HCT116 (cell line): ENCODE results near the gene EGFL7. TPM values are rescaled to one million over a fixed set of nuclear protein-coding genes. Genes with fewer than 3 reads are reported as not detected.

Experiments used
- ATAC-seq: fragments of 200-7000 bp; cut with Tn5 transposase; 2 replicates; pipeline ENCODE4 v1.9.1; 2020; ENCODE audit warnings: mild to moderate bottlenecking, moderate library complexity
- BruUV-seq: library from RNA; stranded (reverse); fragments of 400-500 nt; replicated peaks from 2 replicates; lab custom pipeline; 2021; lab: Mats Ljungman, UMichigan
- CTCF ChIA-PET: fragments of 300-600 bp; sonication (Branson Sonifier 250); formaldehyde crosslinking; loops from one replicate; lab custom pipeline; 2021; ENCODE audit warnings: antibody characterized with exemption; lab: Charles Lee
- POLR2A ChIA-PET: fragments of 300-600, 350-600 bp; sonication (Branson Sonifier 250); formaldehyde crosslinking; loops from one replicate; lab custom pipeline; 2021; ENCODE audit warnings: antibody characterized with exemption; lab: Charles Lee
- RAD21 ChIA-PET, 2 experiments: fragments of 300-600 bp; sonication (Branson Sonifier 250); formaldehyde crosslinking; loops; one replicate each; lab custom pipeline; 2023; ENCODE audit warnings: low total read pairs in 2 of 2; ENCODE audit not compliant: uncharacterized antibody in 2 of 2, unreplicated experiment in 2 of 2, low non-redundant PET in 1 of 2; lab: Charles Lee
- DNase-seq: peaks from one replicate; pipeline ENCODE4 v3.0.0-alpha.2; 2010; ENCODE audit warnings: low read depth, low spot score
- H2AFZ ChIP-seq: fragments of 200-600 bp; shearing (Covaris generic), sonication (generic); 2 replicates; pipeline ENCODE4 v1.6.1; 2017; ENCODE audit warnings: low read depth, mixed run types, mixed read lengths, antibody characterized with exemption, low read length; ENCODE audit not compliant: poor library complexity, severe bottlenecking
- H3K27ac ChIP-seq: 2 replicates; pipeline ENCODE4 v1.5.1; 2012; ENCODE audit warnings: low read depth, low read length
- H3K27me3 ChIP-seq: fragments of 200-600 bp; sonication (generic); 2 replicates; pipeline ENCODE4 v1.6.1; 2016; ENCODE audit warnings: mixed run types, low read length, mixed read lengths; ENCODE audit not compliant: insufficient read depth
- H3K36me3 ChIP-seq, 2 experiments: fragments of 200-500 bp in 1 of 2; fragments of 200-600 bp in 1 of 2; sonication (Bioruptor generic) in 1 of 2; sonication (generic) in 1 of 2; 2 replicates each; pipeline versions ENCODE4 v1.5.1 to v1.6.1; 2014 to 2016; ENCODE audit warnings: low read length in 2 of 2, inconsistent platforms in 1 of 2, mixed read lengths in 1 of 2, mixed run types in 1 of 2; ENCODE audit not compliant: insufficient read depth in 2 of 2, control insufficient read depth in 1 of 2
- H3K4me1 ChIP-seq, 2 experiments: fragments of 200-600 bp in 1 of 2; sonication (generic) in 1 of 2; 2 replicates each; pipeline versions ENCODE4 v1.5.1 to v1.6.1; 2012 to 2017; ENCODE audit warnings: low read length in 2 of 2, inconsistent platforms in 1 of 2, mild to moderate bottlenecking in 1 of 2, mixed read lengths in 1 of 2, mixed run types in 1 of 2, moderate library complexity in 1 of 2; ENCODE audit not compliant: insufficient read depth in 2 of 2, control insufficient read depth in 1 of 2
- H3K4me2 ChIP-seq: fragments of 200-600 bp; sonication (generic); 2 replicates; pipeline ENCODE4 v1.6.1; 2017; ENCODE audit warnings: mixed run types, low read length, mixed read lengths
- H3K4me3 ChIP-seq, 2 experiments: fragments of 200-600 bp in 1 of 2; sonication (generic) in 1 of 2; replicated peaks in 1 of 2; 2 replicates each; pipeline ENCODE4 v1.5.1; 2011 to 2016; ENCODE audit warnings: low read length in 2 of 2, control low read depth in 1 of 2, low read depth in 1 of 2, mild to moderate bottlenecking in 1 of 2, mixed read lengths in 1 of 2, mixed run types in 1 of 2
- H3K79me2 ChIP-seq: fragments of 200-600 bp; sonication (generic); 2 replicates; pipeline ENCODE4 v1.6.1; 2017; ENCODE audit warnings: mild to moderate bottlenecking, mixed run types, low read length, moderate library complexity, mixed read lengths; ENCODE audit not compliant: insufficient read depth
- H3K9ac ChIP-seq: fragments of 200-600 bp; sonication (generic); 2 replicates; pipeline ENCODE4 v1.6.1; 2016; ENCODE audit warnings: low read length, mixed read lengths
- H3K9me2 ChIP-seq: fragments of 200-600 bp; sonication (generic), shearing (Covaris generic); 2 replicates; pipeline ENCODE4 v1.6.1; 2017; ENCODE audit warnings: mixed run types, mild to moderate bottlenecking, moderate library complexity; ENCODE audit not compliant: insufficient read depth
- H3K9me3 ChIP-seq, 2 experiments: fragments of 200-500 bp in 1 of 2; fragments of 200-600 bp in 1 of 2; sonication (Bioruptor generic) in 1 of 2; sonication (generic) in 1 of 2; 2 replicates each; pipeline ENCODE4 v1.6.1; 2014 to 2017; ENCODE audit warnings: low read length in 2 of 2, mixed read lengths in 2 of 2, inconsistent platforms in 1 of 2, low read depth in 1 of 2, mild to moderate bottlenecking in 1 of 2, mixed run types in 1 of 2, moderate library complexity in 1 of 2; ENCODE audit not compliant: control insufficient read depth in 1 of 2, insufficient read depth in 1 of 2
- H4K20me1 ChIP-seq: fragments of 200-600 bp; sonication (generic), shearing (Covaris generic); 2 replicates; pipeline ENCODE4 v1.6.1; 2017; ENCODE audit warnings: mixed run types, mild to moderate bottlenecking, moderate library complexity; ENCODE audit not compliant: insufficient read depth
- REST ChIP-seq: IDR thresholded peaks from 2 replicates; pipeline ENCODE4 v1.6.1; 2012; ENCODE audit warnings: low read depth
- intact Hi-C: fragments of 100-400 bp; cut with micrococcal nuclease; formaldehyde crosslinking; loops from 2 replicates; pipeline ENCODE4 v1.10.0; 2022
- total RNA-seq: library from RNA; stranded (reverse); gene quantifications from one replicate; pipeline ENCODE4 v1.2.1, GENCODE V29; 2021; ENCODE audit not compliant: unreplicated experiment

The EGFL7 gene
- total RNA-seq, 1 experiment from 2014 or later, result 82.0 TPM

DNA sequence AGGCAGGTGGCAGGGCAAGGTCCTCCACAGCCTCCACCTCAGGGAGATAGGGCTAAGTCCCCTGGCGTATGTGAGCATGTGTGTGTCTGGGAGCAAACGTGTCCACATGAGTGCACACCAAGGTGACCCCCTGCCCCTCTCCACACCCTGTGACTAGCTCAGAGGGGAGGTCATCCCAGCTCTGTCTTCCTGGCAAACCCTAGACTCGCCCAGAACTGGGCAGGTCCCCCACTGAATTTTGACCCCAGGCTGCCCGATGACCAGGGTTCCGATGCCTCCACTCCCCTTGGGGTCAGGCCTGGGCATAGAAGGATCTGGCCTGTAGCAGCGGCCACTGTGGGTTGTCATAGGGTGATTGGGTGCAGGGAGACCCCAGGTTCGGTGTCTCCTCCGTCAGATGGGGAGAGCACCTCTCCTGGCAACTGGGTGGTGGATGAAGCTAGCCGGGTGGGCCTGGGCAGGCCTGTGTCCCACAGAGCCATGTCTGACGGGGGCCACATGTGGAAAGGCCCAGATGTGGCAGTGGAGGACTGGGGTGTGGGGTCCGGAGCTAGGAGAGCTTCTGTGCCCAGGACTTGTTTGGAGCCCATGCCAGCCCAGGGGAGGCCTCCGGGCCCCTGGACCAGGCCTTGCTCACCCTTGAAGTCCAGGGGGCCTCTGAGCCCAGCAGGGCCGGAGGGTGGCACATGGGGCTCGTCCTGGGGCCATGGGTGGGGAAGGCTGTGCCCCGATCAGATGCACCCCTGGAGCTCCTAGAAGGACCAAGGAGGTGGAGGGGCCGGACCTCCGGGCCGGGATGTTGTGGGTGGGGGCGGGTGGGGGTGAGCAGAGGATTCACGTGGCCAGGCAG lies 55.9 kb downstream of the EGFL7 start:
- POLR2A ChIA-PET, result no interaction called here
- BruUV-seq, result no TSS peak
- H3K27ac ChIP-seq, result no peak overlapping the region
- intact Hi-C loops, result no loop called here
- H3K4me2 ChIP-seq, result no peak overlapping the region
- no peak overlapping the region for H2AFZ ChIP-seq
- H4K20me1 ChIP-seq, result peaks cover 4% of the 10 kb centered on the region; the same call in 1 of the 2 replicates
- no peak for ATAC-seq
- CTCF ChIA-PET, result interaction anchor here (1.0 kb wide), 1 partner anchor 9 kb away, joined by 3 read pairs; no protein-coding TSS in a partner anchor
- TF ChIP-seq REST, result no peak
- no peaks in the 10 kb centered on the region for H3K9me2 ChIP-seq
- RAD21 ChIA-PET, result no interaction called here
- peaks cover 6 to 27% of the 10 kb centered on the region in 2 experiments; a peak in 3 of 4 replicates for H3K4me1 ChIP-seq
- H3K36me3 ChIP-seq, result peaks cover under 1 to 7% of the 10 kb centered on the region in 2 experiments; a peak in 3 of 4 replicates
- 0 out of 2 replicates have a peak, but pooled peaks cover under 1% of the 10 kb centered on the region for H3K79me2 ChIP-seq
- no peak overlapping the region for H3K9ac ChIP-seq
- no peak overlapping the region for H3K4me3 ChIP-seq
- no peak for DNase-seq
- H3K9me3 ChIP-seq, result no peaks in the 10 kb centered on the region
- H3K27me3 ChIP-seq, result no peaks in the 10 kb centered on the region
